WTC11 (cell line): ENCODE data around the gene CSTF1.

Experiments used
- AFF4 ChIP-seq: sonication (generic); formaldehyde crosslinking; IDR thresholded peaks from 2 replicates; pipeline ENCODE4 v1.8.1; 2023; ENCODE audit warnings: mild to moderate bottlenecking, missing genetic modification reagents, borderline replicate concordance
- ARID4B ChIP-seq: sonication (generic); formaldehyde crosslinking; IDR thresholded peaks from 2 replicates; pipeline ENCODE4 v1.8.0; 2023; ENCODE audit warnings: missing genetic modification reagents, mild to moderate bottlenecking, borderline replicate concordance
- ATF3 ChIP-seq: sonication (generic); formaldehyde crosslinking; conservative IDR thresholded peaks from 2 replicates; pipeline ENCODE4 v1.8.1; 2022; ENCODE audit warnings: mild to moderate bottlenecking, missing genetic modification reagents
- CTCF ChIP-seq: fragments of 200-600 bp; IDR thresholded peaks from 2 replicates; pipeline ENCODE4 v1.8.0; 2022; ENCODE audit warnings: antibody characterized with exemption
- GABPB1 ChIP-seq: sonication (generic); formaldehyde crosslinking; IDR thresholded peaks from 2 replicates; pipeline ENCODE4 v1.8.1; 2023; ENCODE audit warnings: mild to moderate bottlenecking, missing genetic modification reagents

- TF ChIP-seq ATF3 (CRISPR knock-in tag) (no peak), AFF4 (no peak), GABPB1 (CRISPR knock-in tag) (no peak), CTCF (no peak), ARID4B (CRISPR knock-in tag) (no peak)
Measured at GRCh38 chr20:56358600-56359211, 33.7 kb upstream of the CSTF1 start, which contains the start of gene FAM210B.
